ENCODE data around the gene PERM1. TPM values are rescaled to one million over a fixed set of nuclear protein-coding genes. Genes with fewer than 3 reads are reported as not detected.
A peak's percentile ranks its signal among the peaks of the same experiment; 100 is the strongest.

PERM1 gene
- total RNA-seq, 2 donors from 2014 or later: 0.80 to 3.9 TPM

DNA sequence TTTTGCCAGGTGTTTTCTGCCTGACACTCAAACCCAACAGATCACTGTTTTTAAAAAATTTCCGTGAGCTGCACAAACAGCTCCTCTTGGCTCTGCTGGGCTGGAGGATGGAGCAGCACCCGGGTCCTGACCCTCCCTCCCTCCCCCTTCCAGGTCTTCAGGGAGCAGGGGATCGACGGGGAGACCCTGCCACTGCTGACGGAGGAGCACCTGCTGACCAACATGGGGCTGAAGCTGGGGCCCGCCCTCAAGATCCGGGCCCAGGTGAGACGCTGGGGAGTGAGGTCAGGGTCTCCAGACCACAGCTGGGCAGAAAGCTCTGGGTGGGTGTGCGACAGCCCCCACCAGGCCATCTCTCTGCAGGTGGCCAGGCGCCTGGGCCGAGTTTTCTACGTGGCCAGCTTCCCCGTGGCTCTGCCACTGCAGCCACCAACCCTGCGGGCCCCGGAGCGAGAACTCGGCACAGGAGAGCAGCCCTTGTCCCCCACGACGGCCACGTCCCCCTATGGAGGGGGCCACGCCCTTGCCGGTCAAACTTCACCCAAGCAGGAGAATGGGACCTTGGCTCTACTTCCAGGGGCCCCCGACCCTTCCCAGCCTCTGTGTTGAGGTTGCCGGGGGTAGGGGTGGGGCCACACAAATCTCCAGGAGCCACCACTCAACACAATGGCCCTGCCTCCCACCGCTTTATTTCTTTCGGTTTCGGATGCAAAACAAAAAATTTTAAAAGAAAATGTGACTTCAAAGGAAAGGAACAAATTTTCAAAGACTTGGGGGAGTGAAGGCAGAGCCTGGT lies 38.1 kb downstream of the PERM1 start:
- H3K4me1 ChIP-seq (replicated peaks): peaks cover 18% of the 10 kb centered on the region
- no peaks in the 10 kb centered on the region for H3K27me3 ChIP-seq (replicated peaks; ENCODE audit: insufficient read depth)
- H3K9me3 ChIP-seq: no peaks in the 10 kb centered on the region
- peaks cover 2 to 19% of the 10 kb centered on the region in 2 donors for H3K36me3 ChIP-seq
- H3K4me3 ChIP-seq: no peak overlapping the region
- peak overlapping the region; percentile 5 to 17 for H3K27ac ChIP-seq
- intact Hi-C loops (cut with DNase I): no loop called here
- 74% methylated on average over 26 of the region's 27 CpGs for WGBS
- TF ChIP-seq POLR2AphosphoS5 (IDR thresholded peaks at IDR 0.05): no peak
- TF ChIP-seq, protein P1, sequence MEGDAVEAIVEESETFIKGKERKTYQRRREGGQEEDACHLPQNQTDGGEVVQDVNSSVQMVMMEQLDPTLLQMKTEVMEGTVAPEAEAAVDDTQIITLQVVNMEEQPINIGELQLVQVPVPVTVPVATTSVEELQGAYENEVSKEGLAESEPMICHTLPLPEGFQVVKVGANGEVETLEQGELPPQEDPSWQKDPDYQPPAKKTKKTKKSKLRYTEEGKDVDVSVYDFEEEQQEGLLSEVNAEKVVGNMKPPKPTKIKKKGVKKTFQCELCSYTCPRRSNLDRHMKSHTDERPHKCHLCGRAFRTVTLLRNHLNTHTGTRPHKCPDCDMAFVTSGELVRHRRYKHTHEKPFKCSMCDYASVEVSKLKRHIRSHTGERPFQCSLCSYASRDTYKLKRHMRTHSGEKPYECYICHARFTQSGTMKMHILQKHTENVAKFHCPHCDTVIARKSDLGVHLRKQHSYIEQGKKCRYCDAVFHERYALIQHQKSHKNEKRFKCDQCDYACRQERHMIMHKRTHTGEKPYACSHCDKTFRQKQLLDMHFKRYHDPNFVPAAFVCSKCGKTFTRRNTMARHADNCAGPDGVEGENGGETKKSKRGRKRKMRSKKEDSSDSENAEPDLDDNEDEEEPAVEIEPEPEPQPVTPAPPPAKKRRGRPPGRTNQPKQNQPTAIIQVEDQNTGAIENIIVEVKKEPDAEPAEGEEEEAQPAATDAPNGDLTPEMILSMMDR (IDR thresholded peaks at IDR 0.05): no peak
- no peak for TF ChIP-seq POLR2A (IDR thresholded peaks at IDR 0.05)
- DNase-seq (ENCODE audit: low spot score): no peak

DNA sequence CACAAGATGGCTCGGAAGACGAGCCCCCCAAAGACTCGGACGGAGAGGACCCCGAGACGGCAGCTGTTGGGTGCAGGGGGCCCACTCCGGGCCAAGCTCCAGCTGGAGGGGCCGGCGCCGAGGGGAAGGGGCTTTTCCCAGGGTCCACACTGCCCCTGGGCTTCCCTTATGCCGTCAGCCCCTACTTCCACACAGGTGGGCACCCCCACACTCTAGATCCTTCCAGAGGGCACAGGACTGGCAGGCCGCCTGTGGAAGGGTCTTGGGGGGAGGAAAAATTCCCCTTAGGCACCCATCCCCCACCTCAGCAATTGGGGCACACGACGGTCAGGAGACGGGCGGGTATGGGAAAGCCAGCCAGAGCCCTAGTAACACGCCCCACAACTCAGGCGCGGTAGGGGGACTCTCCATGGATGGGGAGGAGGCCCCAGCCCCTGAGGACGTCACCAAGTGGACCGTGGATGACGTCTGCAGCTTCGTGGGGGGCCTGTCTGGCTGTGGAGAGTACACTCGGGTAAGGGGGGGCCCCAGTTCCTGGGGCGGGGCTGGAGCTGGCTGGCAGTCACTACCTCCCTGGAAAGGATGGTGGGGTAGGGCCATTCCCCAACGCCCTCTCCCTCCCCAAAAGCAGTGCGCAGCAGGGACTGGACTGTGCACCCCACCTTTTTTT lies 38.9 kb downstream of the PERM1 start:
- Histone ChIP-seq H3K36me3 (peaks cover 0 to 11% of the 10 kb centered on the region in 2 donors), H3K27ac (peak overlapping the region; percentile 30 to 41), H3K4me1 (replicated peaks) (peaks cover 18% of the 10 kb centered on the region), H3K27me3 (replicated peaks; ENCODE audit: insufficient read depth) (no peaks in the 10 kb centered on the region), H3K9me3 (no peaks in the 10 kb centered on the region), H3K4me3 (peak overlapping the region; percentile 21 to 31)
- TF ChIP-seq POLR2AphosphoS5 (IDR thresholded peaks at IDR 0.05) (no peak), POLR2A (IDR thresholded peaks at IDR 0.05) (no peak)
- TF ChIP-seq, protein P1 (IDR thresholded peaks at IDR 0.05): no peak
- intact Hi-C loops (cut with DNase I): no loop called here
- WGBS: 16% methylated on average over 27 of the region's 27 CpGs
- no peak for DNase-seq (ENCODE audit: low spot score)

DNA sequence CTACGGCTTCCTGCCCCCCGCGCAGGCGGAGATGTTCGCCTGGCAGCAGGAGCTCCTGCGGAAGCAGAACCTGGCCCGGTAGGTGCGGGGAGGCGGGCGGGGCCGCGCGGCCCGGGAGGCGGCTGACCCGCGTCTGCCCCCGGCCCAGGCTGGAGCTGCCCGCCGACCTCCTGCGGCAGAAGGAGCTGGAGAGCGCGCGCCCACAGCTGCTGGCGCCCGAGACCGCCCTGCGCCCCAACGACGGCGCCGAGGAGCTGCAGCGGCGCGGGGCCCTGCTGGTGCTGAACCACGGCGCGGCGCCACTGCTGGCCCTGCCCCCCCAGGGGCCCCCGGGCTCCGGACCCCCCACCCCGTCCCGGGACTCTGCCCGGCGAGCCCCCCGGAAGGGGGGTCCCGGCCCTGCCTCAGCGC lies 39.5 kb downstream of the PERM1 start:
- intact Hi-C loops (cut with DNase I): no loop called here
- H3K4me1 ChIP-seq (replicated peaks): peaks cover 18% of the 10 kb centered on the region
- TF ChIP-seq POLR2A (IDR thresholded peaks at IDR 0.05): no peak
- TF ChIP-seq, protein P1 (IDR thresholded peaks at IDR 0.05): no peak
- TF ChIP-seq POLR2AphosphoS5 (IDR thresholded peaks at IDR 0.05): no peak
- no peak for DNase-seq (ENCODE audit: low spot score)
- peaks cover 0 to 5% of the 10 kb centered on the region in 2 donors for H3K36me3 ChIP-seq
- WGBS: 0% methylated on average over 6 of the region's 48 CpGs
- H3K4me3 ChIP-seq: peak overlapping the region; percentile 21 to 31
- no peaks in the 10 kb centered on the region for H3K27me3 ChIP-seq (replicated peaks; ENCODE audit: insufficient read depth)
- H3K27ac ChIP-seq: peak overlapping the region; percentile 30 to 41
- H3K9me3 ChIP-seq: no peaks in the 10 kb centered on the region

DNA sequence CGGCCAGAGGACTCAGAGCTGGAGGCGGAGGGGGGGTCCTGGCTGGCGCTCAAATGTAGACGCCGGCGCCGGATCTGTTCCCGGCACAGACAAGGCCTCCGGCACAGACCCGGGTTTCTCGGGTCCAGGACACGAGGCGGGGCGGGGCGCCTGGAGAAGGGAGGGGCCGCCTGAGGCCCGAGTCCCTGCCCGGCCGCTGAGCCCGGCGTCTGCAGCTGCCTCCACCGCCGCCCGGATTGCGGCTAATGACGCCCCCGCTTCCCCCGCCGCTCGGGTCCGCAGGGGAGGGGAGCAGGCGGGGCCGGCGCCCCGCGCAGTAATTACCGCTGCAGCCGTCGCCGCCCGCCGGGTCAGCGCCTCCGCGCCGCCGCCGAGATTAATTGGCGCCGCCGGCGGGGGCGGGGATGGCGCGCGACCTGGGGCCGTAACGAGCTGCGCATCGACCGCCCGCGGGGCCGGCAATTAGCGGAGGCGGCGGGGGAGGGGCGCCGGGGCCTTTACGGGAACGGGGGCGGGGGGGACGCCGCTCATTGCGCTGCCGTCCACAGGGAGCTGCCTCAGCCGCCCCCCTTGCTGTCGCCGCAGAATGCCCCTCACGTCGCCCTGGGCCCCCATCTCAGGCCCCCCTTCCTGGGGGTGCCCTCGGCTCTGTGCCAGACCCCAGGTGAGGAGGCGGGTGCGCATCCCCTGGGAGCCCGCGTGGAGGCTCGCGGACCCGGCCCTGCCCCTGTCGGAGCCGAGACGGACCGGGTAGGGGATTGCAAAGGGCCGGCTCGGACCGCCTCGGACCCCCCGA lies 40.1 kb downstream of the PERM1 start:
- H3K4me1 ChIP-seq (replicated peaks): peaks cover 18% of the 10 kb centered on the region
- H3K36me3 ChIP-seq: no peaks in the 10 kb centered on the region
- DNase-seq (ENCODE audit: low spot score): no peak
- no peak for TF ChIP-seq POLR2AphosphoS5 (IDR thresholded peaks at IDR 0.05)
- no peak for TF ChIP-seq POLR2A (IDR thresholded peaks at IDR 0.05)
- TF ChIP-seq, protein P1 (IDR thresholded peaks at IDR 0.05): no peak
- intact Hi-C loops (cut with DNase I): no loop called here
- no peaks in the 10 kb centered on the region for H3K27me3 ChIP-seq (replicated peaks; ENCODE audit: insufficient read depth)
- H3K4me3 ChIP-seq: peak overlapping the region; percentile 21 to 31
- no peaks in the 10 kb centered on the region for H3K9me3 ChIP-seq
- peak overlapping the region in 1 of 2 donors; percentile 41 for H3K27ac ChIP-seq
- WGBS: 2% methylated on average over 63 of the region's 98 CpGs

Measured in prostate gland (tissue), 2 donors.